HG03196 (cell line): Measurements from ENCODE around the gene UBE3B.
"Not testable (repeated sequence)": the region's sequence is repeated elsewhere in the genome, so short reads cannot be mapped to it uniquely, and the experiment has no call there.

Source experiments
- ATAC-seq: cut with Tn5 transposase; IDR thresholded peaks from one replicate; pipeline ENCODE4 v1.9.1; 2021; ENCODE audit not compliant: unreplicated experiment

Gene UBE3B

GRCh38 chr12:109477185-109477962, at the start of gene UBE3B, which contains the start of gene KCTD10:
Gene UBE3B (plus strand): TSS chr12:109477634. CDS start chr12:109483552, 5,918 bp downstream.
Gene KCTD10 (minus strand): TSS chr12:109477300. CDS start chr12:109477262, 38 bp downstream.
- ATAC-seq, result peak; percentile 96

GRCh38 chr12:109428037-109428629, 49.3 kb upstream of the UBE3B start:
- ATAC-seq, result no peak

- ATAC-seq, result not testable (repeated sequence)
These were observed 48.6 kb upstream of the UBE3B start for GRCh38 chr12:109428804-109429203.

DNA sequence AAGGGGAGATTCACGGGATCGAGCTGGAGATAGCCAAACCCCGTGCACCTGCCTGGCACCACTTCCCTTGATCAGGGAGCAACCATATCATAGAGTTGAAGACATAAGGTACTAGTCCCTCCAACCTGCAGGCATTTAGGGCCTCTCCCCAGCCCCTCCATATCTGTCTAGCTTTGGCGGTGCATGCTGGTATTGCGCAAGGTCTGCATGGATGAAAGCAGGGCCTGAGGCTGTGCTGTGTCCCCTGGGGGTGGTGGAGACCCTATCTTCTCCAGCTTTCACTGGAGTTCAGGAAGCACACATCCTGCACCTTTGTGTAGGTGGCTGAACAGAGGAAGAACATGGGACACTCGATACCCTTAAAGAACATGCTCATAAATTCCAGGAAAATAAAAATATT, 47.2 kb upstream of the UBE3B start:
- no peak for ATAC-seq

DNA sequence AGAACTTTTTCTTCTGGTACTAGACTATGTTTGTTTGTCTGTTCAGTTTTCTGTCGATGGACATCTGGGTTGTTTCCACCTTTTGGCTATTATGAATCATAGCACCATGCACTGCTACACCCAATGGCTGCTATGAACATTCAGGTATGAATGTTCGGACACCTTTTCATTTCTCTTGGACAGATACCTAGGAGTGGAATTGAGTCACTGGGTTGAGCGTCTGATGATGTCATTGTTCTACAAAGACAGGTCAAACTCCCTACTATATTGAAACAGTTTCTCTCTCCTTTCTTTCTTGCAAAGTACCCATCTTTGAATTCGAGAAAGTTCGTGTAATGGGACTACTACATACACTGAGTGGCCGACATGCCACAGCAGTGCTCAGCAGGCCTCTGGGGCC, 45.0 kb upstream of the UBE3B start:
- no peak for ATAC-seq

GRCh38 chr12:109432842-109433304, 44.6 kb upstream of the UBE3B start:
- no peak for ATAC-seq

DNA sequence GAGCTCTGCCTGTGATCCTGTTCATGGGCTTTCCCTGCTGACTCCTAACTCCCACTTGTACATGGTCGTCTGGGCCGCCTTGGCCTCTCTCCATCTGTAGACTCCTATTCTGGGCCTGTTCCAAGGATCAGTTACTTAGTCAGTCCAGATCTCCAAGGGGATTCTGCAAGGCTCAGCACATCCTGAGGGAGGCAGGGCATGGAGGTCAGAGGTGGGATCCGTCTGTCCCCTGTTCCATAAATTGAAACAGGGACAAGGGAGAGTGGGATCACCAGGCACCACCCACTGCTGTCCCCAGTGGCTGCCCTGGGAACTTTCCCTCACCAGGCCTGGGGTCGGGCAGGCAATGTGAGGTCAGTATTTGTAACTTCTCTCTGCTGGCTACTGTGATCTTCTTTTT, 43.8 kb upstream of the UBE3B start:
- ATAC-seq, result no peak

- no peak for ATAC-seq
These were observed 42.9 kb upstream of the UBE3B start for GRCh38 chr12:109434582-109434981.

DNA sequence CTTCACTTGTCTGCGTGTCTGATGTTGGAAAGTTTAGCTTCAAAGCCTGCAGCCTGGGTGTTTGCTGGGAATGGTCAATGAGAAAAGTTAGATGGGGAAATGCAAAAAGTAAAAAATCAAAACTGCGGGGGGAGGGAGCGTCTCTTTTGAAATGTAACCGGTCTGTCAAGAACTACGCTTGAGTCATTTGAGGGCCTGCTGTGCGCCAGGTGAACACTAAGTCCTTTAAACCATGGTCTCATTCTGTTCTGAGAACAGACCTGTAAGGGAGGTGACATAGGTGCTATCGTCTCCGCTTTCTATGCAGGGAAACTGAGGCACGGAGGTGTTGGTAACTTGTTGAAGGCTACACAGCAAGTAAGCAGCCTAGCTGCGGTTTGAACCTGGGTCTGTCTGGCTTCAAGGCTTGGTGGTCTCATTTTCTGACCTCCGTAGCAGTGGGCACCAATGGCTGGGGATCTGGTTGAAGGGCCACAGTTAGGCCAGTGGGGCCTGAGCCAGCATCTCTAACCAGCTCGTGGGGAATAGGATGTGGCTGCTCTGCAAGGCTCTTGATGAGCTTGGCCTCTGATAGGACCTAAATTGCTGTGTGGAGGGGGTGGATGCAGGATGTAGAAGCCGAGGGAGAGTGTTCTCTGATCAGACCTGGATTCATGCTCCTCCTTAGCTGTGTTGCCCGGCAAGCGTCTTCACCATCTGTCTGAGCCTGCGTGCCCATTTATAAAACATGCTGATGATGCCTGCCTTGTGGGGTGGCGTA, 41.8 kb upstream of the UBE3B start:
- no peak for ATAC-seq

DNA sequence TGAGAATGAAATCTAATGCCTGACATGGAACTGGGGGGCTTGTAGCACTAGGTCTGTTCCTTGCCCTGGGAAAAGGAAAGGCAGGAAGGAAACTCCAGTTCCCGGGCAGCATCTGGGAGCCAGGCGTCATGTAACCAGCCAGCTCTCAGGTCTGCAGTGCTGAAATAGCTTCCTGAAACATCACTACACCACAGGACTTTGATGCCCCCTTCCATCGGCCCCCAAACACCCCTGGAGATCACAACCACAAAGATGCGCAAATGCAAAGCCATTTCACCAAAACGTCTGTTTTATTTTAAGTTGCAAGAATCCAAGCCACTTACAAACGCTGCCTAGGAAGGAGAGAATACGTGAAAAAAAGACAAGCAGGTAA, 41.3 kb upstream of the UBE3B start:
- ATAC-seq, result no peak

- ATAC-seq, result no peak
These were observed 38.3 kb upstream of the UBE3B start for GRCh38 chr12:109439181-109439580.

- not testable (repeated sequence) for ATAC-seq
These were observed 37.5 kb upstream of the UBE3B start for GRCh38 chr12:109439951-109440350.

DNA sequence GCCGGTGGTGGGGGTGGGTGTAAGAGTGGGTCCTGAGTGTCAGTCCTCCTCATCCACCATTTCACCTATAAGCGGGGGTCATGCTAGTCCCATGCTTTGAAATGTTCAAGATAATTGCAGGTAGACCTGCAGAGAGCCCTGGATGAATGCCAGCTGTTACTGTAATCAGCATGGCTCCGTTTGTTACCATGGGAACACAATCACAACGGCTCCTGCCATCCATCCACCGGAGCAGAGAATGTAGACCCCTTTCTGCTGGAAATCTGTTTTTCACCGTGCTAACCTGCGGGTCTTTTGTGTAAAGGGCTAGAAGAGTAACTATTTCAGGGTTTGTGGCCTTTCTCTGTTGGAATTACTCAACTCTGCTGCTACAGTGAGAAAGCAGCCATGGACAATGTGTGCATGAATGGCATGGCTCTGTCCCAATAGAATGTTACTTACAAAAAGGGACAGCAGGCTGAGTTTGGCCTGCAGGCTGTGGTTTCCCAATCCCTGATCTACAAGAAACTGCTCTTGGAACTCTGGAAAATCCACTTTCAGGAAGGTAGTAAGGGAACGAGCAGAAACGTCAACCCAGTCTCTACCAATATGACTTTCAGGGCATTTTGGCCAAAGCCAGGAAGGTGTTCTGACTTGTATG, 36.5 kb upstream of the UBE3B start:
- ATAC-seq, result no peak

GRCh38 chr12:109443794-109444193, 33.6 kb upstream of the UBE3B start:
- ATAC-seq, result no peak

DNA sequence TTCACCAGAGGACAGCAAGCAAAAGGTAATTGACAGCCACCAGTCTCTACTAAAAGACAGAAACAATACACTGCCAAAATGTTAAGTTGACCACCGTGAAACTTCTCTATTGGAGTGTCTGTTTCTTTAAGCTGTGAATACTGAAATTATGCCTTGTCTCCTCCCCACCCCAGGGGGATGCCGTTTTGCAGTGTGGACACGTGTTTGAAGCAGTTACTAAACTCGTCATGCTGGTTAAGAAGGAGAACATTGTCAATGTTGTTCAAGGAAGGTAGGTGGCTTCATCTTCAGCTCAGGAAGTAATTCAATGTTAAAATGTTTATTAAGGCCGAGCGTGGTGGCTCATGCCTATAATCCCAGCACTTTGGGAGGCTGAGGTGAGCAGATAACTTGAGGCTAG, 33.2 kb upstream of the UBE3B start:
- ATAC-seq, result no peak

GRCh38 chr12:109445191-109445609, 32.2 kb upstream of the UBE3B start:
- ATAC-seq, result no peak

DNA sequence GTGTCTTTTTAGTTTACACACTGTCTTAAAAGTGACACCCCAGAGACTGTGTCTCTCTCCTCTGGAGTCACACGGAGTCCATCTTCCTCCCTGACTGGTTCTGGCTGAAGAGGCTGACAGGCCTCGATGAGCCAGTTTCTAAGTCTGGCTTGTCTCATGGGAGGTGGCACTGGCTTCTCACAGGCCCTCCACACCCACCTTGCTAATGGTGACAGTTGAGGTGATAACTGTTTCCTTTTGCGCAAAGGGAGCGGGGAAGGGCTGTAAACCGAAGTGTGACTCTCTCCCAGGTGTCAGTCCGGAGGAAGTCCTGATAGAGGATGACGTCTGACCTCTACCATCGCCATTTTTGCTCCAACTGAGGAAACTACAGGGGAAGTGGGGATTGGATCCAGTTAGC, 30.6 kb upstream of the UBE3B start:
- ATAC-seq, result no peak

DNA sequence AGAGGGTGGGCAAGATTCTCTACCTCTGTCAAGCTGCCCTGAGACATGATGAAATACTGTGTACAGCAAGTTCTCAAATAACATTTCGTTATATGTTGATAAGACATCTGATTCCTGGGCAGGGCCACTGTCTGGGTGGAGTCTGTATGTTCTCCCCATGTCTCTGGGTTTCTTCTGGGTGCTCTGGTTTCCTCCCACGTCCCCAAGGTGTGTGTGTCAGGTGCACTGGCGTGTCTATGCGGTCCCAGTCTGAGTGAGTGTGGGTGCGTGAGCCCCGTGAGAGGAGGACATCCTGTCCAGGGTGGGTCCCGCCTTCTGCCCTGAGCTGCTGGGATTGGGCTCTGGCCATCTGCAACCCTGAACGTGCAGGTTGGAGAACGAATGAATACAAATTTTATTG, 30.0 kb upstream of the UBE3B start:
- no peak for ATAC-seq

DNA sequence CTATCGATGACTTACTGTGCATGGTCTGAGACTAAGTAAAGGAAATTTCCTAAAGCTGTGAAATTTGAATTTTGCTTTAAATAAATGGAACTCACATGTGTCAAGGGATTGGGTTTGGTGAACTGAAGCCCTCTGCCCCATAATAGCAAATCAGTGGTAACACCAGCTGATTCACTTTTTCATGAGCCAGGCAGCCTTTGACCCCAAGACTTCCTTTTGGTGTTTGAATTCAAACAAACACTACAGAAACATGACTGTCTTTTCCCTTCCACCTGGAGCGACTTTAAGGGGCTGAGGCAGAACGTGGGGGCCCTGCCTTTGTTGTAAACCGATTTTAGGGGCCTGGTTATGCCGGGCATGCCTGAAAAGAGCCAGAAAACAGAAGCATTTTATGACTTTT, 29.2 kb upstream of the UBE3B start:
- no peak for ATAC-seq

DNA sequence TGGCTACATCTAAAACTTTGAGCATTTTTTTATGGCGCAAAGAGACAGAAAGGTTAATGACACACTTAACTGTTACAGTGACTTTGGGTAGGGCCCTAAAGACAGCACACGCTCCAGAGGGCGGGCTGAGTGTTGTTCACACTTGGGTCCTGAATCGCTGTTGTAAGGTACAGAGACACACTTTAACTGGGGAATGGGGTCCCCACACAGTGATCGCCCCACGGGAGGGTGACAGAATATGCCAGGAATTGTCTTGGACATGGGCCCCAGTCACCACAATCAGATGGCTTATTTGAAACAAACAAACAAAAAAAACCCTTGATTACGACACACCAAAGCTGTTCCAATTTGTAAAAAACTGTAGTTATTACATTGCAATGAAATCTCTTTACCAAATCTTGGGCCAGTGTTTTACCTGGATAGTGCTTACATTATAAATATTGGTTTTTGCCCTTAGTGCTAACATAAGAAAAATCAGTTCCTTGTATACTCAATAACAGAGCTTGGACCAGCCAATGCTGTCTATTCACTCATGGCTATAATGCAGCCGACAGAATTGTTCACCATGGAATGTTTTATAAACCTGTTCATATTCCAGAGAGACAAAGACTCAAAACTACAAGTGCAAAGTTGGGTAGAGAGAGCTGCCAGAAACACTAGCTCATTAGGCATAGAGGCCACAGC, 28.6 kb upstream of the UBE3B start:
- no peak for ATAC-seq
